H1 (cell line): ENCODE measurements around the gene FTL.

Experiments used
- FOSL1 ChIP-seq: IDR thresholded peaks from 2 replicates; pipeline ENCODE4 v1.6.1; 2011; ENCODE audit warnings: mild to moderate bottlenecking, low read depth, low read length, moderate library complexity; ENCODE audit not compliant: insufficient read depth
- SRF ChIP-seq: IDR thresholded peaks from 2 replicates; pipeline ENCODE4 v1.6.1; 2011; ENCODE audit warnings: mild to moderate bottlenecking, low read depth, low read length, moderate library complexity
- YY1 ChIP-seq: IDR thresholded peaks from 2 replicates; pipeline ENCODE4 v1.6.1; 2011; ENCODE audit warnings: low read depth, mild to moderate bottlenecking, low read length
- TF ChIP-seq, protein P1 (sequence below), 3 experiments: IDR thresholded peaks; 1 replicate in 2 of 3; 2 replicates in 1 of 3; pipeline versions ENCODE4 v1.5.1 to v1.6.1; 2011; ENCODE audit warnings: low read length in 3 of 3, mild to moderate bottlenecking in 3 of 3, inconsistent platforms in 2 of 3, low read depth in 1 of 3, moderate library complexity in 1 of 3; ENCODE audit not compliant: insufficient read depth in 1 of 3; ENCODE audit errors: control extremely low read depth in 1 of 3

DNA sequence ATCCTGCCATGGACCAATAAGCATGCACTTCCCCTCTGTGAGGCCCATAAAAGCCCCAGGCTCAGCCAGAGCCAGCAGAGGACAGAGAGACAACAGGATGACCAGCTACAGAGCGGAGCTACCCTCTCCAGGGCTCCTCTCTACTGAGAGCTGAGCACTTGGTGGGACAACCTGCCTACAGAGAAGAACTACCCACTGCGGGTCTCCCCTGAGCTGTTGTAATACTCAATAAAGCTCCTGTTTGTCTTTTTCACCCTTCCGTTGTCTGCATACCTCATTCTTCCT is 17.9 kb upstream of the FTL start:
- TF ChIP-seq, protein P1, sequence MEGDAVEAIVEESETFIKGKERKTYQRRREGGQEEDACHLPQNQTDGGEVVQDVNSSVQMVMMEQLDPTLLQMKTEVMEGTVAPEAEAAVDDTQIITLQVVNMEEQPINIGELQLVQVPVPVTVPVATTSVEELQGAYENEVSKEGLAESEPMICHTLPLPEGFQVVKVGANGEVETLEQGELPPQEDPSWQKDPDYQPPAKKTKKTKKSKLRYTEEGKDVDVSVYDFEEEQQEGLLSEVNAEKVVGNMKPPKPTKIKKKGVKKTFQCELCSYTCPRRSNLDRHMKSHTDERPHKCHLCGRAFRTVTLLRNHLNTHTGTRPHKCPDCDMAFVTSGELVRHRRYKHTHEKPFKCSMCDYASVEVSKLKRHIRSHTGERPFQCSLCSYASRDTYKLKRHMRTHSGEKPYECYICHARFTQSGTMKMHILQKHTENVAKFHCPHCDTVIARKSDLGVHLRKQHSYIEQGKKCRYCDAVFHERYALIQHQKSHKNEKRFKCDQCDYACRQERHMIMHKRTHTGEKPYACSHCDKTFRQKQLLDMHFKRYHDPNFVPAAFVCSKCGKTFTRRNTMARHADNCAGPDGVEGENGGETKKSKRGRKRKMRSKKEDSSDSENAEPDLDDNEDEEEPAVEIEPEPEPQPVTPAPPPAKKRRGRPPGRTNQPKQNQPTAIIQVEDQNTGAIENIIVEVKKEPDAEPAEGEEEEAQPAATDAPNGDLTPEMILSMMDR (IDR thresholded peaks at IDR 0.05; ENCODE audit: control extremely low read depth in 1 of 3, insufficient read depth in 1 of 3, low read depth in 1 of 3, low read length in 3 of 3), result no peak
- no peak for TF ChIP-seq YY1
- TF ChIP-seq SRF, result no peak
- TF ChIP-seq FOSL1, result no peak
